Skin epidermis (tissue), 12 donors: ENCODE results near the gene TUBA4A.
"Not testable (repeated sequence)": the region's sequence is repeated elsewhere in the genome, so short reads cannot be mapped to it uniquely, and the experiment has no call there.

Experiments used
- H3K27ac ChIP-seq, 21 experiments: fragments of 200-600 bp; sonication (generic) in 11 of 21; one replicate each; pipeline ENCODE4 v1.5.0; 2020; ENCODE audit warnings: mild to moderate bottlenecking in 3 of 21, inconsistent platforms in 2 of 21, moderate library complexity in 2 of 21
- H3K4me3 ChIP-seq, 7 experiments: fragments of 200-600 bp; sonication (generic) in 2 of 7; one replicate each; pipeline ENCODE4 v1.5.0; 2020; ENCODE audit warnings: inconsistent platforms in 2 of 7, mild to moderate bottlenecking in 2 of 7, moderate library complexity in 1 of 7

The TUBA4A gene

DNA sequence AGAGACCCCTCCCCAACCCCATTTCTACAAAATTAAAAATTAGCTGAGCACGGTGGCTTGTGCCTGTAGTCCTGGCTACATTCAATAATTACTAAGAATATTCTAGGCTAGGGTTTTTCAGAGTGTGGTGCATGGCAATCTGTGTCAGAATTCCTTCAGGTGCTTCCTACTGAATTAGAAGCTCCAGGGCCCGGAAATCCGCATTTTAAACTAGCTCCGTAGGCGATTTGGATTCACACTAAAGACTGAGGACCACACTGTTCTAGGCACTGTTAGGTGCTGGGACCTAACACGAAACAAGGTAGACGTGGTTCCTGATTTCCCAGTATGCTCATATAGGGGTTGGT, 47.8 kb downstream of the TUBA4A start:
- Histone ChIP-seq H3K4me3 (peak overlapping the region; percentile 52 to 77 (median 66)), H3K27ac (peak overlapping the region in 20 of 21 experiments; percentile 78 to 97 (median 92))

DNA sequence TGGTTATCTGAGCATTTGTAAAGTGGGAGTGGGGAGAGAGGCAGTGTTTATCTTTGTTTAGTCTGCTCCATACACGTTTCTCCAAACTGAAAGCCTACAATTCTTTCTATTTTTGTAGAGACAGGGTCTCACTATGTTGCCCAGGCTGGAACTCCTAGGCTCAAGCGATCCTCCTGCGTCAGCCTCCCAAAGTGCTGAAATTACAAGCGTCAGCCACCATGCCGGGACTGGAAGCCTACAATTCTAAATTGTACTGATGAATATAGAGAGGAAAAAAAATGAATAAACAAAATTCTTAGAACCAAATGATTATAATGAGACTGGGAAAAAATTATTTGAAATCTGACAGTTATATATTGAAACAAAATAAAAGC, 48.6 kb downstream of the TUBA4A start:
- Histone ChIP-seq H3K4me3 (no peak overlapping the region), H3K27ac (no peak overlapping the region)

DNA sequence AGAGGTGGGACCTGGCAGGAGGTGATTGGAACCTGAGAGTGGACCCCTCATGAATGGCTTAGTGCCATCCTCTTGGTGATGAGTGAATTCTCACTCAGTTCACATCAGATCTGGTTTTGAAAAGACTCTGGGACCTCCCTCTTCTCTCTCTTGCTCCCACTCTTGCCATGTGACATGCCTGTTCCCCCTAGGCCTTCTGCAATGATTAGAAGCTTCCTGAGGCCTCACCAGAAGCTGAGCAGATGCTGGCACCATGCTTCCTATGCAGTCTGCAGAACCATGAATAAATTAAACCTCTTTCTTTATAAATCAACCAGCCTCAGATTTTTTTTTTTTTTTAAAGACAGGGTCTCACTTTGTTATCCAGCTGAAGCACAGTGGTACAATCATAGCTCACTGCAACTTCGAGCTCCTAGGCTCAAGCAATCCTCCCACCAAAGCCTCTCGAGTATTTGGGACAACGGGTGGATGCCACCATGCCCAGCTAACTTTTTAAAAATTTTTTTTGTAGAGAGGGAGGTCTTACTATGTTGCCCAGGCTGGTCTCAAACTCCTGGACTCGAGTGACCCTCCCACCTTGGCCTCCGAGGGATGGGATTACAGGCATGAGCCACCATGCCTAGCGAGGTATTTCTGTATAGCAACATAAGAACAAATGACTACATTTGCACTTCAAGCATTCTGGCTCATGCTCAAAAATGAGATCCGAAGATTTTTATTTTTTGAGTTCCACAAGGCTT, 49.1 kb downstream of the TUBA4A start:
- Histone ChIP-seq H3K27ac (no peak overlapping the region), H3K4me3 (no peak overlapping the region)

DNA sequence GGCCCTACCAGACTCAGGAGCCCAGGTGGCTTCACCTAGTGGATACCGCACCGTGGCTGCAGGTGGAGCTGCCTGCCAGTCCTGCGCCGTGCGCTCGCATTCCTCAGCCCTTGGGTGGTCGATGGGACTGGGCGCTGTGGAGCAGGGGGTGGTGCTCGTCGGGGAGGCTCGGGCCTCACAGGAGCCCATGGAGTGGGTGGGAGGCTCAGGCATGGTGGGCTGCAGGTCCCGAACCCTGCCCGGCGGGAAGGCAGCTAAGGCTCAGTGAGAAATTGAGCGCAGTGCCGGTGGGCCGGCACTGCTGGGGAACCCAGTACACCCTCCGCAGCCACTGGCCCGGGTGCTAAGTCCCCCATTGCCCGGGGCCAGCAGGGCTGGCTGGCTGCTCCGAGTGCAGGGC, 52.4 kb downstream of the TUBA4A start:
- not testable (repeated sequence) for H3K4me3 ChIP-seq, H3K27ac ChIP-seq

DNA sequence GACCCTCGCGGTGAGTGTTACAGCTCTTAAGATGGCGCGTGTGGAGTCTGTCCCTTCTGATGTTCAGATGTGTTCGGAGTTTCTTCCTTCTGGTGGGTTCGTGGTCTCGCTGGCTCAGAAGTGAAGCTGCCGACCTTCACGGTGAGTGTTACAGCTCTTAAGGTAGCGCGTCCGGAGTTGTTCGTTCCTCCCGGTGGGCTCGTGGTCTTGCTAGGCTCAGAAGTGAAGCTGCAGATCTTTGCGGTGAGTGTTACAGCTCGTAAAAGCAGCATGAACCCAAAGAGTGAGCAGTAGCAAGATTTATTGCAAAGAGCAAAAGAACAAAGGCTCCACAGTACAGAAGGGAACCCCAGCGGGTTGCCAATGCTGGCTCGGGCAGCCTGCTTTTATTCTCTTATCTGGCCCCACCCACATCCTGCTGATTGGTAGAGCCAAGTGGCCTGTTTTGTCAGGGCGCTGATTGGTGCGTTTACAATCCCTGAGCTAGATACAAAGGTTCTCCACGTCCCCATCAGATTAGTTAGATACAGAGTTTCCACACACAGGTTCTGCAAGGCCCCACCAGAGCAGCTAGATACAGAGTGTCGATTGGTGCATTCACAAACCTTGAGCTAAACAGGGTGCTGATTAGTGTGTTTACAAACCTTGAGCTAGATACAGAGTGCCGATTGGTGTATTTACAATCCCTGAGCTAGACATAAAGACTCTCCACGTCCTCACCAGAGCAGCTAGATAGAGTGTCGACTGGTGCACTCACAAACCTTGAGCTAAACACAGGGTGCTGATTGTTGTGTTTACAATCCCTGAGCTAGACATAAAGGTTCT, 53.0 kb downstream of the TUBA4A start:
- not testable (repeated sequence) for H3K4me3 ChIP-seq, H3K27ac ChIP-seq
